Fibroblast of the aortic adventitia (primary cell): ENCODE measurements around the gene PYGO1. TPM values are rescaled to one million over a fixed set of nuclear protein-coding genes. Genes with fewer than 3 reads are reported as not detected.
"Not testable (repeated sequence)": the region's sequence is repeated elsewhere in the genome, so short reads cannot be mapped to it uniquely, and the experiment has no call there.

Experiments
- DNase-seq: peaks from one replicate; pipeline ENCODE4 v3.0.0-alpha.2; 2010; ENCODE audit warnings: low read depth
- H3K4me3 ChIP-seq: 2 replicates; pipeline ENCODE4 v1.5.1; 2011; ENCODE audit warnings: low read depth, mild to moderate bottlenecking, control low read depth, low read length, moderate library complexity
- total RNA-seq: library from RNA; depleted of rRNA; stranded (reverse); fragments of >200 nt; gene quantifications from 2 replicates; pipeline ENCODE4 v1.2.3, GENCODE V29; 2012; ENCODE audit warnings: low replicate concordance
- TF ChIP-seq, protein P1 (sequence below): IDR thresholded peaks from 2 replicates; pipeline ENCODE4 v1.5.1; 2011; ENCODE audit warnings: mild to moderate bottlenecking, low read length, control low read depth, inconsistent platforms; ENCODE audit not compliant: insufficient read depth

Gene PYGO1
- total RNA-seq, 1 donor = 21.2 TPM

DNA sequence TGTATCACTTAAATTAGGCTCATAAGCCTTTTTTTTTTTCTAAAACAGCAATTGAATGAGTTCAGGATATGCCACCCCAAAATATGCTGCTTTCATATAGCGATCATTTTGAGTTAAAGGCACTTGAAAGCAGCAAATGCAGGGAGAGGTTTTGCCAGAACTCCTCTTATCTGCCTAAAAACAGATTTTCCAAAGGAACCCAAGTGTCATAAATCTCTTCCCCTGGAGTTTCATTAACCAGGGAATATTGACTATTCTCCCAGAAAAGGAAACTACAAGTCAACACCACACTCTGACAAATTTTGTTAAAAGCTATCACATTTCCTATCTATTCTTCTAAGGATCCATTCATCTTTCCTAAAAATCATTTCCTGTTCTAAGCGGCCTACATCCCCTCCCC lies 91.4 kb downstream of the PYGO1 start:
- H3K4me3 ChIP-seq = no peak overlapping the region
- DNase-seq = no peak
- TF ChIP-seq, protein P1, sequence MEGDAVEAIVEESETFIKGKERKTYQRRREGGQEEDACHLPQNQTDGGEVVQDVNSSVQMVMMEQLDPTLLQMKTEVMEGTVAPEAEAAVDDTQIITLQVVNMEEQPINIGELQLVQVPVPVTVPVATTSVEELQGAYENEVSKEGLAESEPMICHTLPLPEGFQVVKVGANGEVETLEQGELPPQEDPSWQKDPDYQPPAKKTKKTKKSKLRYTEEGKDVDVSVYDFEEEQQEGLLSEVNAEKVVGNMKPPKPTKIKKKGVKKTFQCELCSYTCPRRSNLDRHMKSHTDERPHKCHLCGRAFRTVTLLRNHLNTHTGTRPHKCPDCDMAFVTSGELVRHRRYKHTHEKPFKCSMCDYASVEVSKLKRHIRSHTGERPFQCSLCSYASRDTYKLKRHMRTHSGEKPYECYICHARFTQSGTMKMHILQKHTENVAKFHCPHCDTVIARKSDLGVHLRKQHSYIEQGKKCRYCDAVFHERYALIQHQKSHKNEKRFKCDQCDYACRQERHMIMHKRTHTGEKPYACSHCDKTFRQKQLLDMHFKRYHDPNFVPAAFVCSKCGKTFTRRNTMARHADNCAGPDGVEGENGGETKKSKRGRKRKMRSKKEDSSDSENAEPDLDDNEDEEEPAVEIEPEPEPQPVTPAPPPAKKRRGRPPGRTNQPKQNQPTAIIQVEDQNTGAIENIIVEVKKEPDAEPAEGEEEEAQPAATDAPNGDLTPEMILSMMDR = no peak

DNA sequence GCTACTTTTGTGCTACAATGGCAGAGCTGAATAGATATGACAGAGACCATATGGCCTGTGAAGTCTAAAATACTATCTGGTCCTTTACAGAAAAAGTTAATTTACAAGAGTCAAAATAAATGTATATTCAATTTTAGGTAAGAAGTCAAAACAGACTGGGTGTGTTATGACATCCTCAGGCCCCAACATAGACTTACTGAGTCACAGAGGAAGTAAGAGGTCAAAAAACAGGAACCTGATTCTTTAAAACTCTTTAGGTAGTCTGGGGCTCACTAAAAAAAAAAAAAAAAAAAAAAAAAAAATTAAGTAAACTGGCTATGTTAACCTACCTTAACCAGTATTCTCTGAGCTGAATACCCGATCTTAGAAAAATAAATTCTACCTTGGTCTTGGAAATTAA lies 93.2 kb downstream of the PYGO1 start:
- H3K4me3 ChIP-seq = no peak overlapping the region
- TF ChIP-seq, protein P1 = no peak
- DNase-seq = no peak

DNA sequence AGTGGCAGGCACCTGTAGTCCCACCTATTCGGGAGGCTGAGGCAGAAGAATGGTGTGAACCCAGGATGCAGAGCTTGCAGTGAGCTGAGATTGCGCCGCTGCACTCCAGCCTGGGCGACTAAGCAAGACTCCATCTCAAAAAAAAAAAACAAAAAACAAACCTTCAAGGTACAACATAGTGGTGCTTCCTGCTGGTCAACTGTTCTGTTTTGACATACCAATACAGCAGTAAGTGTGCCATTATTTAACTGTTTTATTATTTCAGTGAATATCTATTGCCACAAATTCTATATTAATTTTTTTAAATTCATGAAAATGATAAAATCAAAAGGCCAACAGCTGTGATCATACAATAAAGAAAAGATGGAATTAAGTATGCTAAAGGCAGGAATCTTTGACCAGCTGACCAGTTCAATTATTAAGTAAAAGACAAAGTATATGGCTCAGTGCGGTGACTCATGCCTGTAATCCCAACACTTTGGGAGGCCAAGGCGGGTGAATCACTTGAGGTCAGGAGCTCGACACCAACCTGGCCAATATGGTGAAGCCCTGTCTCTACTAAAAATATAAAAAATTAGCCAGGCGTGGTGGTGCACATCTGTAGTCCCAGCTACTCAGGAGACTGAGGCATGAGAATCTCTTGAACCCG lies 99.1 kb downstream of the PYGO1 start:
- peak; percentile 48 for DNase-seq

More for the DNA sequence above, 99.1 kb downstream of the PYGO1 start:
- H3K4me3 ChIP-seq = not testable (repeated sequence)

Other genes with a start within 250 kb of the PYGO1 start
- gene CCPG1, start 180.0 kb downstream of the PYGO1 start, total RNA-seq = 160 and 249 TPM in 2 replicates
- gene PIERCE2, start 179.8 kb downstream of the PYGO1 start, total RNA-seq = 6.6 TPM in 1 of 2 replicates, not detected in the other
- gene DNAAF4, start 80.1 kb downstream of the PYGO1 start, total RNA-seq = 1.1 and 3.1 TPM in 2 replicates
- gene PRTG, start 154.8 kb upstream of the PYGO1 start, total RNA-seq = 0.45 and 2.3 TPM in 2 replicates